HEK293T (cell line): ENCODE results near the gene SP110.

Experiments
- BHLHE40 ChIP-seq: fragments of 450-650 bp; IDR thresholded peaks from 2 replicates; pipeline ENCODE4 v1.6.1; 2016; ENCODE audit warnings: mild to moderate bottlenecking, moderate library complexity, borderline replicate concordance
- FOXA1 ChIP-seq: fragments of 450-650 bp; IDR thresholded peaks from 2 replicates; pipeline ENCODE4 v1.6.1; 2016; ENCODE audit warnings: mild to moderate bottlenecking
- FOXK2 ChIP-seq: fragments of 450-650 bp; IDR thresholded peaks from 2 replicates; pipeline ENCODE4 v1.6.1; 2016; ENCODE audit warnings: mild to moderate bottlenecking
- FOXM1 ChIP-seq: fragments of 450-650 bp; IDR thresholded peaks from 2 replicates; pipeline ENCODE4 v1.6.1; 2017; ENCODE audit warnings: mild to moderate bottlenecking, borderline replicate concordance
- SP1 ChIP-seq: fragments of 450-650 bp; IDR thresholded peaks from 2 replicates; pipeline ENCODE4 v1.6.1; 2017
- SUZ12 ChIP-seq: fragments of 450-650 bp; IDR thresholded peaks from 2 replicates; pipeline ENCODE4 v1.6.1; 2016; ENCODE audit warnings: mild to moderate bottlenecking
- TARDBP ChIP-seq: fragments of 450-650 bp; IDR thresholded peaks from 2 replicates; pipeline ENCODE4 v1.6.1; 2016

DNA sequence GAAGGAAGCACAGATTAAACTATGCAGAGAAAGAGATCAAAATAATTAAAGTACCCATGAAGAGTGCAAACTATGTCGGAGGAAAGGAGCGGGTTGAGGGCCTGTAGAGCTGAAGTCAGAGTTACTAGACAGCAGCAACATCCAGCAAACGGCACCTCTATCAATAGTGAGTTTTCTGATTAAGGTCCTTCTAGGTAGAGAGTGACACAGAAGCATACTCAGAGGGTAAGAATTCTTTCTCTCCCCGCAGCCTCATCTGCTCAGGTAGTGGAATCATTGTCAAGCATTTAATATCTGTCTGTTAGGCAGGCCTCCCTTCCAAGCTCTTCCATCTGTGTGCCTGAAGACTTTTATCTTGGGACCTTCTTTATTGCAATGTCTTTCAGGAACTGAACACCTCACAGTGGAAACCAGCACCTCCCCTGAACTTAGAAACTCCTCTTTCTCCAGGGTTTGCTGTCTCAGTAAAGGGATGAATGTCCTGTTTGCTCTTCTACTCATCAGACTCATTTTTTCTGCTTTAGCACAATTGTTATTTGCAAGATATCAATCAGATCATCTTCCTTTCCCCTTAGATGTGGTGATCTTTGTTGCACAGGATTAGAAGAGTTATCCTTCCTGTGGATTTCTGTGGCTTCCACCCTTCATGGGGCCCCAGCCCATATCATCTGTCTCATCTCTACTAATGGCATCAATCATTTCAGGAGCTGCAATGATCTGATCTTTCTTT is 34.5 kb upstream of the SP110 start:
- TF ChIP-seq BHLHE40 (no peak), FOXM1 (no peak), FOXK2 (no peak), FOXA1 (no peak), SP1 (no peak), TARDBP (no peak), SUZ12 (no peak)
